ENCODE data around the gene STX8.
"Not testable (repeated sequence)": the region's sequence is repeated elsewhere in the genome, so short reads cannot be mapped to it uniquely, and the experiment has no call there.

Gene STX8

DNA sequence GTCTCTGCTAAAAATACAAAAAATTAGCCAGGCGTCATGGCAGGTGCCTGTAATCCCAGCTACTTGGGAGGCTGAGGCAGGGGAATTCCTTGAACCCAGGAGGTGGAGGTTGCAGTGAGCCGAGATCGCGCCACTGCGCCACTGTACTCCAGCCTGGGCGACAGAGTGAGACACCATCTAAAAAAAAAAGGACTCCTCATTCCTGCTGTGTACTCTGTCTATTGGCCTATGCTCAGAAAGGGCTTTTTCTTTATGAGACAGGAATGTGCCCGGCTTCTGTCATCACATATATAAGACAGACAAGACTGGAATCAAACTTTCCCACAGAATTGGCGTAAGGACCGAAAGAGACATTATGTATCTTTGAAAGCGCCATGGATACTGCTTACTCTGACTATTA is 236.1 kb downstream of the STX8 start:
- not testable (repeated sequence) for DNase-seq (ENCODE audit: low read depth)

DNA sequence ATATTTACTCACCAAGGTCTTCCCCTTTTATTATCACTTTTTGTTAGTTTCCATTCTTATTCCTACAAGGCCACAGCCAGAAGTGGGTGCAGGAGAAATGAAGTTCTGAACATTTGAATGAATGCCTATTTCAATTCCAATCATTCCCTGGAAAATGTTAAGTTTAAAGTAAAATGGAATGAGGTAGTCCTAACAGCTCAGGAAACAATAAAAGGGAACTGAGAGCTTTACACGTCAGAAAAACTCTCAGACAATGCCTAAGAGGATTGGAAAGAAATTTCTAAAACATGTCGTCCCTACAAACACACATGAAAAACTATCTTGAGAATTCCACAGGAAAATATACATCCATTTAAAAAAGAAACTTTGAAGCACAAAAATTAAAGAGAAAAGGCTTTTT is 238.8 kb downstream of the STX8 start:
- no peak for DNase-seq (ENCODE audit: low read depth)

DNA sequence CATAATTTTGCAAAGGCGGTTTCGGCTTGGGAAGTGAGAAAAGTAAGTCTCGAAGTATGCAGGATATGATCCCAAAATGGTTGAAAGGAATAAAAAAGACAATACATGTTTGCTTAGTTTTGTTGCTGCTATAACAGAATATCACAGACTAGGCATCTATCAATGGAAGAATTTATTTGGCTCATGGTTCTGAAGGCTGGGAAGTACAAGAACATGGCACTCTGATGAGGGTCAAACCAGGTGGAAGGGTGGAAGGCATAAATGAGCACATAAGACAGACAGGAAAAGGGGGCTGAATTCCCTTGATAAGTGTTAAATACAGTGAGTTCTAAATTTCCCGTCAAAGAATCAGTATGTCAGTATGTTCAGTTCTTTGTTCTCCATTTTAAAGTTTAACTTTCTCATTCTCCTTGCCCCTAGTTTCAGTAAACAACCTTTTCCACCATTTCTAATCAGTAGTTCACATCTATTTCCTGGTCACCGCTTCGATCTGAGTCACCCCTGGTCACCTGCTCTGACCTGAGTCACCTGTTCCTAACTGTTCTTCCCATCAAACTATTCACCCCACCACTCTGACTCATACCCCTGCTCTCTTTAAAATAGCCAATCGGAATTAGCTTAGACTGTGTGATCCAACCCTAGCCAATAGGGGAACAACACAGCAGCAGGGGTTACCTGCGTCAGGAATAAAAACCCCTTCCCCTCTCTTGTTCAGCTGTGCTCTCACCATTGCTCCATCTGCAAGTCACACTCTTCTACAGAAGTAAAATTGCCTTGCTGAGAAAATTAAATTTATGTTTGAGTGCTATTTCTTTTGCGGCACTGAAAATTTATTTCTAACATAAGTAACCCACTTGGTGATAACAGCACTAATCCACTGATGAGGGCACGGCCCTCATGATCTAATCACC is 240.8 kb downstream of the STX8 start:
- no peak for DNase-seq (ENCODE audit: low read depth)

DNA sequence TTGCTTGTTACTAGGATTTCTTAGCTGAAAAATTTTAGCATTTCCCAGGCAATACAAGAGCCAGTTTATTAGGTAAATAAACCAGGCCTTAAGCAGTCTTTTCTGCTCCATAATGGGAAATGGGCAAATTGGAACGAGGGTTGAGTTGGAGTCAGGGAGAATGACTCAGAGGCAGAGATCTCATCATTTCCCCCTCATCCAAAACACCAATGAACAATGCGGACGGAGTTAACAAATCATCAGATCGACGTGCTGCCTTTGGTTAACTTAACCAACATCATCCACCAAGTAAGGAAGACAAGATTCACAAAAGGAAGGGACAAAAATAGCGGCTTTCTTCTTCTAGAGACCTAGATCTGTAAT is 243.5 kb downstream of the STX8 start:
- no peak for DNase-seq (ENCODE audit: low read depth)

DNA sequence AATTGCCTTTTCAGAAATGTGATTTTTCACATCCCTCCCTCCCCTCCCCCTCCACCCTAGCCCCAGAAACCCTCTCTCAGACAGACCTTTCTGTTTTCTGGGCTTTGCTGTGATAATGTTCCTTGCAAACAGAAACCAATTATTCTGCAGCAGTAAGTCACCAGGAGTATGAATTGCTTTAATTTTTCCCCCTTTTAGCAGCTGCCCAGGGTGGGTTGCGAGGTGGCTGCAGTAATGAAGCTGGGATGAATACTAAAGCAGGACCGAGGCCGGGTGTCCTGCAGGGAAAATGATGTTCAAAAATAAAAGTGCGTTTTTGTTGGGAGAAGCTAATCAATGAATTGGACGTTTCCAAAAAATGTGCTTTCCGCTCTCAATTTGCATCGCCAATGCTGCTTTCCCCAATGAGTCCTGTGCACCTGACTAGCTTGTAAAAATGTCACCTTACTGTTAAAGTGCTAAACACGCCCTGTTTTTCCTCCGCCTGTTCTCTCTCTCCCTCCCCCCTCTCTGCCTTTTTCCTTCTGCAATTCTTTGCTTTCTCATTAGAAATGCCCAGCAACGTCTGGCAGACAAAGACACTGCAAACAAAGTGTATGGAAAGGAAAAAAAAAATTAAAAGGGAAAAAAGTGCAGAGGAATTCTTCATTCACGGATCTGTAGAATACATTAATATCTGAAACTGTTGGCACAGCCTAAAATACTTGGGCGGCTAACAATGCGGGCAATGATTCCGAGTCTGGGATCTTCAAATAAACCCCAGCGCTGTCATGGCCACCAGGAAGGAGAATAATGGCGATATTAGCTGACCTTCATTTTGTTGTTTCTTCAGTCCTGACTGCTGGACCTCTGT is 244.1 kb downstream of the STX8 start:
- DNase-seq (ENCODE audit: low read depth): no peak

DNA sequence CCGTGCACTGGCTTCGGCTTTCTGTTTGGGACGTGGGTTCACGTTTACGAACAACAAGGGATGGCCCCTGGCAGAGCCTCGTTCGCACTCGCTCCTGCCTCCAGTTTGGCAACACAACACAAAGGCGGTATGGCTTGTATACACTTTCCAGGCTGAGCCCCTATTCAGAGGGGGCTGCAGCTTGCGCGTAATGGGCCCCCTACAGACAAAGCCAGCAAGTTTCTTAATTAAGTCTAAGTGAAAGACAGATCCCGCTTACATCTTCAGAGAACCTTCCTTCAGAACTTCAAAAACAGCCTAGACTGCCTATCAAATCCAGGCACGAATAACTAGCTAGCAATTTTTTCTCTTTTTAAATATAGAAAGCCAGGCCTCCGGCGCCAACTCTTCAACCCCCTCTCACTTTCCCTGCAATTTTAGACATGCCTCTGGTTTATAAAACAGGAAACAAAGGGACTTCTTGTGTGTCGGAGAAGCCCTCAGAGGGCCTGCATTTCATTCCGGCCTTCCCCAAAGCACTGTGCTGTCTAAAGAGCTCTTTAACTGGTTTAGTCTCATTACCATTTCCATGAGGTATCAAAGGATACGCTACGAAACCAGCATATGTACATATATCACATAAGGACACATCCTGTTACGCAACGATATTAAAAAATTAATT is 244.9 kb downstream of the STX8 start:
- no peak for DNase-seq (ENCODE audit: low read depth)

DNA sequence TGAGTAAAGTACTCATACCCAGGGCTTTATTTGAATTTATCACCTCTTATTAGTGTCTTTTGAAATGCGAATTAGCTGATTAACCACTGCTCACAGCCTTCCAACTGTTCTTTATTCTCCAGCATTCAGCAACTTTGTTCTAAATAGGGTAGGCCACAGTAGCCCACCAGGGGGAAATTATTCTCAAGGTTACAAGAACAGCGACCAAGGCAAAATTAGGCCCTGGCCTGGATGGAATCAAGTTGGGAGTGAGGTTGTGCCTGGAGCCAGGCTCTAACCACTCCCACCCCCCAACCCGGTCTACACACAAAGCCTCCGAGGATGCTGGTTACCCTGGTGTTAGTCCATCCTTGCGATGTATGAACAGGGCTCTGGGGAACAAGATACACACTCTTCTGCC is 245.5 kb downstream of the STX8 start:
- no peak for DNase-seq (ENCODE audit: low read depth)

DNA sequence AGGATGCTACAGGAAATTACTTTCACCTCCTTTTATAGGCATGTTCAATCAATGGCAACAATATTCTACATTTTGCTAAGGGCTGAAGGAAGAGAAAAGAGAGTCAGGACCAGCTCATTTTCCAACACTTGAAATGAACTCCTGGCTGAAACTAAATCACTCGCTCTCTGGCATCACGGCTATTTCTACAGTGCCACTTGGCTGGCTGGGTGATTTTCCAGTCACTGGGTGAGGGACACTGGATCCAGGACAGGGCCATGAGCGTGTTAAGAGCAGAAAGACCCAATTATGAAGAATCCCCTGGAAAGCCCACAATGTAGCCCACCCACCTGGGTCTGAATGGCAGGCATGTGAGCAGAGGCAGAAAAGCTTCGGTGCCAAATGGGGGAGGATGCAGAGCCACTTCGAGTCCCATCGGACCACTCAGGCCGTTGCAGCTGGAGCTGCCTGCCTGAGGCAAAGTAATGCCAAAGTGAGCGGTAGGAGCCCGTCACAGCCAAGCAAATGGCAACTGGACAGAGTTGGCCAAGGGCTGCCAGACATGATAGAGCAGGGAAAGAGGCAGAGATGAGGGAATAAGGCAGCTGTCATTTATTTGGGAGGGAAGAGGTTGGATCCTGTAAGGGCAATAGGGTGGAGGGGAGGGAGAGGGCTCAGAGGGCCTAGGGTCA is 246.2 kb downstream of the STX8 start:
- DNase-seq (ENCODE audit: low read depth): no peak

DNA sequence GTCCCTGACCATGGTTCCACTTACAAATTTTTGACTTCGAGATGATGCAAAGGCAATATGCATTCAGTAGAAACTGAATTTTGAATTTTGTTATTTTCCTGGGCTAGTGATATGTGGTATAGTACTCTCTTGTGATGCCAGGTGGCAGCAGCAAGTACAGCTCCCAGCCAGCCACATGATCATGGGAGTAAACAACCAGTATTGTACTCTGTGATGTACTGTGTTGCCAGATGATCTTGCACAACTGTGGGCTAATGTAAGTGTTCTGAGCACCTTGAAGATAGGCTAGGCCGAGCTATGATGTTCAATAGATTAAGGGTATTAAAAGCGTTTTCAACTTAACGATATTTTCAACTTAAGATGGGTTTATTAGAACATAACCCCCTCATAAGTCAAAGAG is 250.8 kb downstream of the STX8 start:
- DNase-seq (ENCODE audit: low read depth): no peak

DNA sequence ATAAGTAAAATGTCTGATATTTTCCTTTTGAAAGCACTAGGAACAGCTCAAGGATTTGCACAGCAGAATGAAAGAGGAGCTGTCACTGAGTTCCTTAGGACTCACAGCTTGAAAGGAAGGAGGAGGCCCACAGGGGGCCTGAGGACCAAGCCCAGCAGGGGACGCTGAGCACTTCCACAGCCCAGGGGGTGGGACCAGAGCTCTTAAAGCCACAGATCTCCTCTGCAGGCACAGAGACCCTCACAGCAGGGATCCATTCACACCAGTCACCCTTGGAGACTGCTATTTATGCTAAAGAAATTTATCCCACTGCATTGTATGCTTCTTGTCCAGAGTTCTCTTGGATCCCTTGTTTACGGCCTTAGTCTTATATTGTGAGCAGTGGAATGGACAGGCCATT is 253.3 kb downstream of the STX8 start:
- DNase-seq (ENCODE audit: low read depth): no peak

DNA sequence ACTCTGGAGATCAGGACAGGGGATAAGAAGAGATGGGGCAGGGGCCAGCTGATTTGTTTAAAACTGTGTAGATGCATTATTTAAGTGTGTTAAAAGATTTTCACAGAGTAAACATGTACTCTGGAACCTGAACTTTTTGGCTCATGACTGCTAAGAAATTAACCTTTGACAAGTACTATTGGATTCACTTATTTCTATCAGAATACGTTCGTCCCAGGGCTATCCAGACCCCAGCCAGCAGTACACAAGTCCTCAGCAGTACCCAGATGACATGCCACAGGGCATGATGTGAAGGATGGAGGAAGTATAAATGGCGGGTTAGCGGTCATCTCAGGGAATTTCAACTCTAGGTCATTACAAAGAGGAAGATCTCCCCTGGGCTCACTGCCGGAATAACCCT is 253.7 kb downstream of the STX8 start:
- DNase-seq (ENCODE audit: low read depth): no peak

DNA sequence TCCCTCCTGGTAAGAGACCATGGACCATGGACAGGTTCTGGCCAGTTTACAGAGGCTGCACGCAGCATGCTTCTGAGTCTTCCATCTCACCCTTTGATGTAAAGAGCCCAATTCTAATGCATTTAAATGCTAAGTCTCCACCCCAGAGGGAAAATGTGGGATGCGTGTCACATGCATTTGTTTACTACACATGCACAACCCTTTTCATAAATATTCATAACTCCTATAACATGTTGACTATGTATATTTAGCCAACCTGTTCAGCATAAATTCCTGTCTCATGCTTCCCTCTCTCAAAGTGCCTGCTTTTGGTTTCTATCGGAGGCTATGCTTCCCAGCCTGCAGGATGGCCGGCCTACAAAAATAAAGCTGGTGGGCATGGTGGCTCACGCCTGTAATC is 260.3 kb downstream of the STX8 start:
- no peak for DNase-seq (ENCODE audit: low read depth)

DNA sequence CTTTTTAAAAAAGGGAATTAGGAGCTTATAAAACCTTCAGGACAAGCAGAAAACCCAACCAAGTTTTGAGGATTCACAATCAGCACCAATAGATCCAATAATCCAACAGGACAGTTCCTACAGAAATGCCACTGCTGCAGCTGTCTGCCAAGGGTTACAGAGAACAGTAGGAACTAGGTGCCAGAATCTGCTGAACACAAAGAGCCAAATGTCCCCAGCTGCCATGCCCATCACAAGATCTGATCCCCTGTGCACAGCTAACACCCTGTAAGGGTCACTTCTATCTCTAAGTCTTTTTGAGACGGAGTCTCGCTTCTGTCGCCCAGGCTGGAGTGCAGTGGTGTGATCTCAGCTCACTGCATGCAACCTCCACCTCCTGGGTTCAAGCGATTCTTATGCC is 262.3 kb downstream of the STX8 start:
- no peak for DNase-seq (ENCODE audit: low read depth)

DNA sequence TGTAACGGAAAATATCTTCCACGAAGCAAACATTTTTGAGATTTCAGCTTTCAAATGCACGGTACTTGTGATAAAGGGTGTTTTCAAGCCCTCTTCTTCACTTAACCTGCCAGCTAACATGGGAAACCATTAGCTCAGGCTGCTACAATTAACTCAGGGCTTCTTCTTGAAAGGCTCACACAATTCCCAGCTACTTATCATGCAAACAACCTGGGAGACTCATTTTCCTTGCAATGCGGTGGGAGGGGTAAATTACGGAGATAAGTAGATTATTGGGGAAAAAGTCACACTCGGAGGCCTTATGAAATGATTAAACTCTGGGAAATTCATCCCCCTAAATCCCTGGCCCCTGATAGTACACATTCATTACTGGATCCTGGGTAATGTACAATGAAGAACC is 266.4 kb downstream of the STX8 start:
- DNase-seq (ENCODE audit: low read depth): no peak

DNA sequence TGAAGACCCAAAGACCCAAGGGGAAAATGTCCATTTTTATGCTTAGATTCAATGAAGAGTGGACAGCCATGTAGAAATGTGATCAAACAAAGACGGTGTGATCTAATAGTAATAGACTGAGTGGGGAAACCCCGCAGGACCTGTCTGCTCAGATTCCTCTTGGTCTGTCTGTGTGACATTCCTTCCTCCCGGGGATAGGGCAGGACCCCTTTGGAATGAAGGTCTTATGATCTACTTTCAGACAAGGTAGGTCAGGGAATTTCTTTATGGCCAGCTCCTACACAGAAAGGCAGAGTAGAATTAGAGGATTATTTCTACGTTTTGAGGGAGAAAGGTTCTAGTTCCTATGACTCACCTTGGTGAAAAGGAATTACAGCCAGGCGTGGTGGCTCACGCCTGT is 267.6 kb downstream of the STX8 start:
- DNase-seq (ENCODE audit: low read depth): no peak

DNA sequence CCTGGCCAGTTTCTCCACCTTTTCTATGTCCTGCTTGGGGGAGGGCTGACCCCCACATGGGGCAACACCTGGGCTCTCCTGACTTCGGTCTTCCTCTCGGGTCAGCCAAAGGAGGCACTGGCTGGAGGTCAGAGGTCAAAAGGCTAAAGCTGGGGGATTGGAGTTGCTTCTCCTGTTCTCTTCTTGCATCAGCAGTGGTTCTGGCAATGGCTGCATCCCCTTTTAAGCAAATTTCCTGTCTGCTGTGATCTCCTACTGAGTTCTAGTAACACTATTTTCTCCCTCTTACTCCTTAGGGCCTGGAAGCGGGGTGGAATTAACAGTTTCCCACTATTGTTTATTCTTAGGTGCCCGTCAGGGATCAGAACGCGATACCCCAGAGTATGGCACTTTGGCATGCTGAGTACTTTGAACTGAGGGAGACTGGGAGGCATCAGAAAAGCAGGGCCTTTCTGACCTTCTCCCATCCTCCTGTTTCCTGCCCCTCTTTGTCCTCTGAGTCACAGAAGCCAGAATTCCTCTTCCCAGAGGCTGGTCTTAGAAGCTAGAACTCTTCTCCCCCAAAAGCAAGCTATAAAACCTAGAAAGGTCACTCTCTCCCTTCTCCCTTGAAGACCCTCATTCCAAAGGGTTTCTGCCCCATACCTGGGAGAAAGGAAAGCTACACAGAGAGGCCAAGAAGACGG is 268.2 kb downstream of the STX8 start:
- DNase-seq (ENCODE audit: low read depth): no peak

DNA sequence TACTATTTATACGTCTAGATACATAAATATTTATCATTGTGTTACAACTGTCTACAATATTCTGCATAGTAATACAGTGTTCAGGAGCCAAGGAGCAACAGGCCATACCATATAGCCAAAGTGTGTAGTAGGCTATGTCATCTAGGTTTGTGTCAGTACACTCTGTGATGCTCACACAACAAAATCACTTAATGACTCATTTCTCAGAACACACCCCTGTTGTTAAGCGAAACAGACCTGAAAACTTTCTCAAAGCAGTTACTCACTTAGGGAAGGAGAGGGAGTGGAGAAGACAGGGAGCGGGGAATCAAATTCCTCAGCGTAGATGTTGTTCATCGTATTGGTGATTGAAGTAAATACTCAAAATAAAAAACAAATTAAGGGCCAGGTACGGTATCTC is 269.5 kb downstream of the STX8 start:
- DNase-seq (ENCODE audit: low read depth): no peak

DNA sequence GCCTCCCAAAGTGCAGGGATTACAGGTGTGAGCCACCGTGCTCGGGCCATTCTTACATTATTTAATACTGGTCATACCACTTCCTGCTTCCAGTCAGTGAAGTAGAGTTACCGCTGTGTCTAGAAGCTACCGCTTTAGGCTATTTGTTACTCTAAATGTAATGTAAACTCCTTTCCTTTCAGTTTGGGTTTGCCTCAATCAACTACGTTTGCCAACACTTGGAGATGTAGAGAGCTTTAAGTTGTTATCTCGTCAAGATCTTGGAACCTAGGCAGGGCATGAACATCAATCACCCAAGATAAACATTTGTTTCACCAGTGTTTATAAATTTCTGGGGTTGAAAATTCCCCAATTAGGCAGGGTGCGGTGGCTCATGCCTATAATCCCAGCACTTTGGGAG is 275.9 kb downstream of the STX8 start:
- no peak for DNase-seq (ENCODE audit: low read depth)

DNA sequence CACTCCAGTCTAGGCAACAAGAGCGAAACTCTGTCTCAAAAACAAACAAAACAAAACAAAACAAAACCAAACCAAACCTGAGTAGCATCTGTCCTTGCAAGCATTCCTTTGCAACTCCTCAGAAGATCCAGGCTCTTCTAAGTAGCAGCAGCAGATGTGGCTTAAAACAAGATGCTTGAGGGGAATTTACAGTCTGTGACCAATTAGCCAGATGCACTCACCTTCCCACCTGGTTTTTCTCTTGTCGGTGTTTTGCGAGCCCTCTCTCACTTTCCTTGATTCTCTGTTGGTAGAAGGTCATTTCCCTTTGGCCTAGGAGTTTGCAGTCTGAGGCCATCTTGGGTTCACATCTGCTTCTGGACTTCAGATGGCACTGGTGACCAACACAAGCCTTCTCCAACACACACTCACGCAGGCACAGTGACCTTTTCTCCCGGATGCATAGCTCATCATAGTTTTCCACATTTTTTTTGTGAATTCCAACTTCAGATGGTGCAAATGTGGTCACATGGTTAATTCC is 276.8 kb downstream of the STX8 start:
- no peak for DNase-seq (ENCODE audit: low read depth)

DNA sequence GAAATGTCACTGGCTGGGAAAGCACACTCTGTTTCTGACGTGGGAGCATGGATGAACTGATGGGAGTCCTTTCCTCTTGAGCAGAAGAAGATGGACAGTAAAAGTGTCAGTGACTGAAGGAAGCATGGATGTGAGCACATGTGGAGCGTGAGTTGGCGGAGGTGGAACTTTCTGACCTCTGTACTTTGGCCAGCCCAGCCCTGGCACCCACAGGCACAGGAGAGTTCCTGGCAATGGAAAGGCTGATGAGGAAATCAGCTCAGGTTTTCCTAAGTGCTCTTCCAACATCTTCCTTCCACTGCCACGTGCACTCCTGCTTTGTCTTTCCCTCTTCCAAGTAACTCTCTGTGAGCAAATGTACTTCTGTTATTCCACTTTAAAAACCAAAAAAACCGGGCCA is 277.5 kb downstream of the STX8 start:
- no peak for DNase-seq (ENCODE audit: low read depth)

DNA sequence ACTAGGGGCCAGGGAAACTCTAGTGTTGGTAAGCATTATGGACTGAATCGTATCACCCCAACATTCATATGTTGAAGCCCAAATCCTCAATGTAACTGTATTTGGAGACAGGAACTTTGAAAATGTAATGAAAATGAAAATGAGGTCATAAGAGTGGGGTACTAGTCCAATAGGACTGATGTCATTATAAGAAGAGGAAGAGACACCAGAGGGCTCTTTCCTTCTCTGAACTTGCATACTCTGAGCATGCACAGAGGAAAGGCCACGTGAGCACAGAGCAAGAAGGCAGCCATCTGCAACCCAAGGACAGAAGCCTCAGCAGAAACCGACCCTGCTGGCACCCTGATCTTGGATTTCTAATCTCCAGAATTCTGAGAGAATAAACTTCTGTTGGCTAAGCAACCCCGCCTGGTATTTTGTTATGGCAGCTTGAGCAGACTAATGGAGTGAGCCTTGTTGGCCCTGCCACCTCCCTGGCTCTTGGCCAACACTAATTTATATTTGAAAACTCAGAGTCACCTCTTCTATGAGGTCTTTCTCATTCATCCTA is 280.9 kb downstream of the STX8 start:
- DNase-seq (ENCODE audit: low read depth): no peak
